Body of pancreas (tissue), 4 donors: ENCODE data around the gene VPS9D1. TPM values are rescaled to one million over a fixed set of nuclear protein-coding genes. Genes with fewer than 3 reads are reported as not detected.
"Not testable (repeated sequence)": the region's sequence is repeated elsewhere in the genome, so short reads cannot be mapped to it uniquely, and the experiment has no call there.

Source experiments
- ATAC-seq: fragments of 150-250 bp; one replicate; pipeline ENCODE4 v1.9.1; 2016
- DNase-seq, 4 donors: peaks; one replicate each; pipeline ENCODE4 v3.0.0-alpha.2; 2019
- H3K27ac ChIP-seq, 4 donors: fragments of 200-600 bp; sonication (generic); 1 replicate in 3 of 4; 2 replicates in 1 of 4; pipeline versions ENCODE4 v1.5.1 to v1.6.1; 2016 to 2019; ENCODE audit warnings: mild to moderate bottlenecking in 1 of 4, mixed read lengths in 1 of 4, moderate library complexity in 1 of 4
- H3K27me3 ChIP-seq, 2 donors: fragments of 200-600 bp; sonication (generic); one replicate each; pipeline ENCODE4 v1.6.0; 2016; ENCODE audit warnings: mild to moderate bottlenecking in 1 of 2
- H3K36me3 ChIP-seq, 2 donors: fragments of 200-600 bp; sonication (generic); replicated peaks in 1 of 2; 2 replicates each; pipeline ENCODE4 v1.5.1; 2016; ENCODE audit warnings: low read depth in 2 of 2; ENCODE audit not compliant: insufficient read depth in 1 of 2
- H3K4me1 ChIP-seq: fragments of 200-600 bp; sonication (generic); one replicate; pipeline ENCODE4 v1.6.0; 2016
- H3K4me3 ChIP-seq, 2 donors: fragments of 200-600 bp; sonication (generic); 1 replicate in 1 of 2; 2 replicates in 1 of 2; pipeline ENCODE4 v1.5.1; 2016 to 2019
- H3K9me3 ChIP-seq, 3 donors: fragments of 200-600 bp; sonication (generic); 1 replicate in 2 of 3; 2 replicates in 1 of 3; pipeline ENCODE4 v1.5.1; 2016
- CTCF ChIP-seq, 7 experiments: fragments of 450-650 bp in 4 of 7; fragments of 200-600 bp in 3 of 7; sonication (generic) in 3 of 7; IDR thresholded peaks; one replicate each; pipeline ENCODE4 v1.5.1; 2016 to 2019; ENCODE audit warnings: antibody characterized with exemption in 7 of 7
- POLR2A ChIP-seq, 3 donors: fragments of 450-650 bp; IDR thresholded peaks; one replicate each; pipeline ENCODE4 v1.6.1; 2016; ENCODE audit warnings: antibody characterized with exemption in 3 of 3, mild to moderate bottlenecking in 2 of 3
- WGBS, 2 donors: methylation state at CpG; one replicate each; pipeline ENCODE4 v1.1.5; 2017; 5-methylcytosine and 5-hydroxymethylcytosine counted together
- intact Hi-C: fragments of 100-400 bp; cut with DNase I; formaldehyde crosslinking; loops from one replicate; pipeline ENCODE4 v1.15.1; 2023
- total RNA-seq, 2 donors: library from RNA; depleted of rRNA; stranded (reverse); fragments of >200 nt; gene quantifications; one replicate each; pipeline ENCODE4 v1.1.0, GENCODE V29; 2016

Gene VPS9D1
- total RNA-seq, 2 donors from 2014 or later: 3.6 to 24.7 TPM

- WGBS, 2 donors: 76 to 78% methylated on average over 10 to 13 of the region's 13 CpGs
- Histone ChIP-seq H3K4me1 (peaks cover 33% of the 10 kb centered on the region), H3K27ac (no peak overlapping the region), H3K4me3 (no peak overlapping the region), H3K36me3 (no peaks in the 10 kb centered on the region), H3K9me3 (no peaks in the 10 kb centered on the region), H3K27me3 (no peaks in the 10 kb centered on the region)
- TF ChIP-seq POLR2A (IDR thresholded peaks at IDR 0.05) (no peak), CTCF (IDR thresholded peaks at IDR 0.05) (no peak)
- intact Hi-C loops: no loop called here
- no peak for DNase-seq
- no peak for ATAC-seq
These were observed 16.4 kb downstream of the VPS9D1 start for GRCh38 chr16:89704281-89704680.

DNA sequence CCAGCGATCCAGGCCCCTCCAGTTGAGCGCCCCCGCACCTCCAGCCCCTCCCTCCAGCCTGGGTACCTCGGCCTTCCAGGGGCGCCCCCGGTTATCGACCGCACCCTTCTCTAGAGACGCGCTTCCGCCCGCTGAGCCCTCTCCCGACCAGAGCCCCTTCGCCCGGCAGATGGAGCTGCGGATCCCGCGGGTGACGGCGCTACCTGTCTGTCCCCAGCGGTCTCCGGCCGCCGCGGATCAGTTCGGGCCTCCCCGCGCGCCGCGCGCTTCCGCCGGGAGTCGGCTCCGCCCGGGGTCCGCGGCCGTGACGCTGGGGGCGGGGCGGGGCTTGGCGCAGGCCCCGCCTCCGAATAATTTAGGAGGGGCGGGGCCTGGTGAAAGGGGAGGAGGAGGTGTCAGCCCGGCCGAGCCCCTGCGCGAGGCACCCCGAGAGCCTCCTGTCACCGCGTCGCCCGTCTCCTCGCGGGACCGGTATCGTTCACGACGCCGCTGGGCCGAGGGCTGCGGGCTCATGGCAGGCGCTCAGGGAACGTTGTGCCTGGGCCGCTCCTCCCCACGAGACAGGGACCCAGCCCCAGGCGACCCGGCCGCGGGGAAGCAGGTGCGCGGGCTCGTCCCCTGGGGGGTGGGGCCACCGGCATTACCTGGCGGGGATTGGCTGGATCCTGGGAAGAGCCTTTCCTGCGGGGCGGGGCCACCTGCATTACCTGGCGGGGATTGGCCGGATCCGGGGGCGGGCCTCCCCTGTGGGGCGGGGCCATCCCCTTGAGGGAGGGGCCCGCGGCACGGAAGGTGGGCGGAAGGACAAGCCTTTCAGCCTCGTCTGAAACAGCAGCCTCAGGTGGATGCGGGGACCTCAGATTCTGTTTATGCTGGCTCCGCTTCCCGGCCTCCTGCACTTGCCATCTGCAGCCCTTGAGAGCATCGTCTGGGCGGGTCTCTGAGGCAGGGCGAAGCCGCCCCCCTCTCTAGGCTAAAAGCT is 19.0 kb downstream of the VPS9D1 start, which contains the start of gene SPATA2L:
TSS of gene SPATA2L (minus strand) at position 281 of the 982 bp plus-strand sequence. CDS start 473 bp downstream, outside the sequence.
- DNase-seq (peak; percentile 97 to 99 (median 98)), ATAC-seq (peak; percentile 79)
- H3K4me3 ChIP-seq: peak within 1 kb of the TSS; percentile 38 to 53
- no peaks in the 10 kb centered on the region for H3K36me3 ChIP-seq
- peak; percentile 90 to 92 (median 90) for TF ChIP-seq POLR2A (IDR thresholded peaks at IDR 0.05)
- peak in 4 of 7 experiments; percentile 13 to 34 (median 27) for TF ChIP-seq CTCF (IDR thresholded peaks at IDR 0.05)
- H3K27ac ChIP-seq: peak within 1 kb of the TSS; percentile 89 to 99 (median 96)
- H3K27me3 ChIP-seq: no peaks in the 10 kb centered on the region
- intact Hi-C loops: no loop called here
- H3K4me1 ChIP-seq: peaks cover 35% of the 10 kb centered on the region
- whole genome bisulfite sequencing, 2 donors: 0 to 1% methylated on average over 26 to 86 of the region's 97 CpGs
- no peaks in the 10 kb centered on the region for H3K9me3 ChIP-seq

DNA sequence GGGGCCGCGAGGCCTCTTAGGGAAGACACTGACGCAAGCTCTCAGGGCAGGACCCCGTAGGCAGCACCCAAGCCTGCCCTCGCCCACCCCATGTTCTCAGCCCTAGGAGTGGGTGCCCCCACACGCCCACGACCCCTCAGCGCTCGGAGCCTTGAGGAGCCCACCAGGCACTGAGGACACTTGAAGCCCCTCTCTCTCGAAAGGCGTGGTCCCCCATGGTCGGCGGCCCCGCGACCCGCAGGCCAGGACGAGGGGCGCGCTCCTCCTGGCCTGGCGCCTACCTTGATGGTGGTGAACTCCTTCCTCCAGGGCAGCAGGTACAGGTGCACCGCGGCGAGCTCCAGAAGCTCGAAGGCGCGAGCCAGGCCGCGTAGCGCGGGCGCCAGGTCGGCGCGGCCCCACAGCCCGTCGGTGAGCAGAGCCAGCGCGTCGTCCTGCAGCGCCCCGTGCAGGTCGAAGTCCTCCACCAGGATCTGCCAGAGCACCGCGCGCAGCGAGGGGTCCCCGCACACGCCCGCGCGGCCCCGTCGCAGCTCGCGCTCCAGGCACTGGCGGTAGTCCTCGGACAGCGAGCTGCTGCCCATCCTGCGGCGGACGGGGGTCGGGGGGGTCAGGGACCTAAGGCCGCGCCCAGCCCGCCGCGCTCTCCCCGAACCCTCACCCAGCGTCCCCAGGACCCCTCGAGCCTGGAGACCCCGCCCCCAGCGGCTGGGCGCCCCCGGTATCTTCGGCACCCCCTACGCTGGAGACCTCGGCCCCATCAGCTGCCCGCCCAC is 19.9 kb downstream of the VPS9D1 start:
- Histone ChIP-seq H3K9me3 (no peaks in the 10 kb centered on the region), H3K27me3 (no peaks in the 10 kb centered on the region), H3K36me3 (no peaks in the 10 kb centered on the region), H3K4me3 (peak overlapping the region; percentile 38 to 53), H3K27ac (peak overlapping the region; percentile 89 to 99 (median 96)), H3K4me1 (peaks cover 28% of the 10 kb centered on the region)
- ATAC-seq: peak; percentile 43
- peak; percentile 74 to 86 (median 82) for DNase-seq
- 2% methylated on average over 9 to 76 of the region's 78 CpGs for WGBS, 2 donors
- peak in 2 of 3 donors; percentile 15 to 38 for TF ChIP-seq POLR2A (IDR thresholded peaks at IDR 0.05)
- peak in 3 of 7 experiments; percentile 15 to 31 (median 29) for TF ChIP-seq CTCF (IDR thresholded peaks at IDR 0.05)
- intact Hi-C loops: no loop called here

DNA sequence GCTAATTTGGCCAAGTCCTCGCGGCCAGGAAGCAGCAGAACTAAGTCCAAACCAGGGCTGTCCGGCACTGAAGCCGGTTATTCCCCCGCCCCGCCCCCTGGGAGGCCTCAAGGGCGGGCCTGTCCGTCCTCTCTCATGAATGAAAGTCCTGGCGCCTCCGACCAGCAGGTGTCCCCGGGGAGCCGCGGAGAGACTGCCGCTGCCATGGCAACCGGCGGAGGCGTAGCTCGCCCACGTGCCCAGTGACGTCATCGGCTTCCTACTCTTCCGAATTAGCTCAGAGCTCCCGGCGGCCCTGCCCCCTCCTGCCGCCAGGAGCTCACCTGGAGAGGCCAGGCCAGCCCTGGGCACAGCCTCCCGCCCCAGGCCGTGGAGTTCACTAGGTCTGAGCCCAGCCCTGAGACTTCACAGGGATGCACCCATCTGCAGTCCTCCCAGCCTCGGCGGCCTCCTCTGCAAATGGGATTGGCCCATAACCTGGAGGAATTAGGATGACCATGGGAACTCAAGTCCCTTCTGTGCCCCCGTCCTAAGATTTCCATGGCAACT is 20.5 kb downstream of the VPS9D1 start:
- intact Hi-C loops: no loop called here
- ATAC-seq: peak; percentile 73
- H3K9me3 ChIP-seq: no peaks in the 10 kb centered on the region
- H3K27ac ChIP-seq: peak overlapping the region; percentile 89 to 99 (median 96)
- 0% methylated on average over 2 to 30 of the region's 30 CpGs for WGBS, 2 donors
- H3K4me3 ChIP-seq: no peak overlapping the region
- peak; percentile 100 for DNase-seq
- peak; percentile 62 to 84 (median 80) for TF ChIP-seq POLR2A (IDR thresholded peaks at IDR 0.05)
- TF ChIP-seq CTCF (IDR thresholded peaks at IDR 0.05): peak; percentile 58 to 98 (median 94)
- H3K27me3 ChIP-seq: no peaks in the 10 kb centered on the region
- peaks cover 0 to 1% of the 10 kb centered on the region in 2 donors for H3K36me3 ChIP-seq
- H3K4me1 ChIP-seq: peaks cover 24% of the 10 kb centered on the region

- peak overlapping the region; percentile 29 to 99 (median 96) for H3K27ac ChIP-seq
- H3K4me1 ChIP-seq: peaks cover 24% of the 10 kb centered on the region
- WGBS, 2 donors: 56 to 57% methylated on average over 18 of the region's 18 CpGs
- H3K4me3 ChIP-seq, intact Hi-C loops, H3K9me3 ChIP-seq, ATAC-seq, DNase-seq, H3K36me3 ChIP-seq, H3K27me3 ChIP-seq: not testable (repeated sequence)
These were observed 21.0 kb downstream of the VPS9D1 start for GRCh38 chr16:89699629-89700099.

DNA sequence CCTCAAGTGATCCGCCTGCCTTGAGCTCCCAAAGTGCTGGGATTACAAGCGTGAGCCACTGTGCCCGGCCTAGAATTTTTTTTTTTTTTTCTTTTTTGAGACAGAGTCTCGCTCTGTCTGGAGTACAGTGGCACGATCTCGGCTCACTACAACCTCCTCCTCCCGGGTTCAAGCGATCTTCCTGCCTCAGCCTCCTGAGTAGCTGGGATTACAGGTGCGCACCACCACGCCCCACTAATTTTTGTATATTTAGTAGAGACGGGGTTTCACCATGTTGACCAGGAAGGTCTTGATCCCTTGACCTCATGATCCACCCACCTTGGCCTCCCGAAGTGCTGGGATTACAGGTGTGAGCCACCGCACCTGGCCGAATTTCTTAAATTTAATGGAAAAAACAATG is 22.0 kb downstream of the VPS9D1 start:
- H3K27me3 ChIP-seq, H3K4me3 ChIP-seq, H3K27ac ChIP-seq, intact Hi-C loops, H3K9me3 ChIP-seq, H3K36me3 ChIP-seq, DNase-seq, ATAC-seq: not testable (repeated sequence)
- peaks cover 24% of the 10 kb centered on the region for H3K4me1 ChIP-seq
- 98% methylated on average over 14 of the region's 14 CpGs for WGBS, 2 donors
